HG03108 (cell line): ENCODE data around the gene MIB2.
A peak's percentile ranks its signal among the peaks of the same experiment; 100 is the strongest.
"Not testable (repeated sequence)": the region's sequence is repeated elsewhere in the genome, so short reads cannot be mapped to it uniquely, and the experiment has no call there.

Experiments used
- ATAC-seq: cut with Tn5 transposase; IDR thresholded peaks from one replicate; pipeline ENCODE4 v1.9.1; 2021; ENCODE audit warnings: moderate library complexity; ENCODE audit not compliant: unreplicated experiment

MIB2 gene

DNA sequence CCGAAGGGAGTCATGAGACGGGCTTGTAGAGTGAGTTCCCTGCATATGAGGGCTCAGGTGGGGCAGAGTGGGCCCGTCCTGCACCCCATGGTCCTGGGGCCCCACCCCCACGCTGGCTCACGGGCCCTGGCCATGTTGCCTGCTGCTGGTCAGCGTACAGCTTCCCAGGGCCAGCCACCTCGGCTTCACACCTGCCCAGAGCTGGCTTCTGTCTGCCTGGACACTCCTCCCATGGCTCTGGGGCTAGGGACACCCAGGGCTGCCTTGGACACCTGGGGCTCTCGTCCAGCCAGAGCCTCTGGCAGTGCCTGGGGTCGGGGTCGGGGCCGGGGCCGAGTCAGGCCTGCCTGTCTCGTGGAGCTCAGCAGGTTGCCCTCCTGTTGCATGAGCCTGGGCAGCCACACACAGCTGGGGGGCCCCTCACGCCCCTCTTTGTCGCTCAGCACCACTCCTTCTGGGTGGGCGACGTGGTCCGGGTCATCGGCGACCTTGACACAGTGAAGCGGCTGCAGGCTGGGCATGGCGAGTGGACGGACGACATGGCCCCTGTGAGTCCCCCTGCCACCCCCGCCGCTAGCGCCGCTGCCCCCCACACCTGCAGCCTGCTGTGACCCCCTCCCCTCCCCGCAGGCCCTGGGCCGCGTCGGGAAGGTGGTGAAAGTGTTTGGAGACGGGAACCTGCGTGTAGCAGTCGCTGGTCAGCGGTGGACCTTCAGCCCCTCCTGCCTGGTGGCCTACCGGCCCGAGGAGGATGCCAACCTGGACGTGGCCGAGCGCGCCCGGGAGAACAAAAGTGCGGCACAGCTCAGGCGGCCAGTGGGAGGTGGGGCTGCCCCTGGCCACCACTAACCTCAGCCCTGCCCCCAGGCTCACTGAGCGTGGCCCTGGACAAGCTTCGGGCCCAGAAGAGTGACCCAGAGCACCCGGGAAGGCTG lies 11.2 kb downstream of the MIB2 start:
- ATAC-seq, result no peak

DNA sequence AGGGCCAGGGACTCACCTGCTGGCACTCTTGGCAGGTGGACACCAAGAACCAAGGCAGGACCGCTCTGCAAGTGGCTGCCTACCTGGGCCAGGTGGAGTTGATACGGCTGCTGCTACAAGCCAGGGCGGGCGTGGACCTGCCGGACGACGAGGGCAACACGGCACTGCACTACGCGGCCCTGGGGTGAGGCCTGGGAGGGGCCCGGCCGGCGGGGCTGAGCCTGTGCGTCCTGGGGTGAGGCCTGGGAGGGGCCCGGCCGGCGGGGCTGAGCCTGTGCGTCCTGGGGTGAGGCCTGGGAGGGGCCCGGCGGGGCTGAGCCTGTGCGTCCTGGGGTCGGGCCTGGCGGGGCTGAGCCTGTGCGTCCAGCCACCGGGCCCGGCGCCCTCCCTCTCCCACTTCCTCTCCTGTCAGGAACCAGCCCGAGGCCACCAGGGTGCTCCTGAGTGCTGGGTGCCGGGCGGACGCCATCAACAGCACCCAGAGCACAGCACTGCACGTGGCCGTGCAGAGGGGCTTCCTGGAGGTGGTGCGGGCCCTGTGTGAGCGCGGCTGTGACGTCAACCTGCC lies 12.0 kb downstream of the MIB2 start:
- ATAC-seq, result no peak

GRCh38 chr1:1627829-1628753 lies 12.8 kb downstream of the MIB2 start:
- no peak for ATAC-seq

DNA sequence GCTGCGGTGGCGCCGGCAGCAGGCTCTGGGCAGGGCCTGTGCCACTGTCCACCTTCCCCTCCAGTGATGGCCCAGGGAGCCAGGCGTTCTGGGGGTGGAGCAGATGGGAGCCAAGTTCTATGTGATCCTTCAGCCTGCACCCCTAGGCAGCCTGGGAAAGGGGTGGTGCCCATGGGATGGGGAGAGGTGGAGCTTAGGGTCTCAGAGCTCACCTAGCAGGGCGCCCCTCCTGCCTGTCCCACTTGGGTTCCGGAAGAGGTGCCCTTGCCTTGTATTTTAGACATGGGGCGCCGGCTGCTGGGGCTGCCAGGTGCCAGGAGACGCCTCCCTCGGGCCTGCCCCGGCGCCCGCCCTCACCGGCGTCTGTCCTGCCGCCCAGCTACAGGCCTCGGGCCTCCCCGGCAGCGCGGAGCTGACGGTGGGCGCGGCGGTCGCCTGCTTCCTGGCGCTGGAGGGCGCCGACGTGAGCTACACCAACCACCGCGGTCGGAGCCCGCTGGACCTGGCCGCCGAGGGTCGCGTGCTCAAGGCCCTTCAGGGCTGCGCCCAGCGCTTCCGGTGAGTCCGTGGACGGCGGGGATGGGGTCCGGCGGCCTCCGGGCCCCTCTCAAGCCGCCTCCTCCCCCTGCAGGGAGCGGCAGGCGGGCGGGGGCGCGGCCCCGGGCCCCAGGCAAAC lies 13.6 kb downstream of the MIB2 start:
- ATAC-seq, result no peak

GRCh38 chr1:1629430-1630190 lies 14.3 kb downstream of the MIB2 start:
- ATAC-seq, result no peak

DNA sequence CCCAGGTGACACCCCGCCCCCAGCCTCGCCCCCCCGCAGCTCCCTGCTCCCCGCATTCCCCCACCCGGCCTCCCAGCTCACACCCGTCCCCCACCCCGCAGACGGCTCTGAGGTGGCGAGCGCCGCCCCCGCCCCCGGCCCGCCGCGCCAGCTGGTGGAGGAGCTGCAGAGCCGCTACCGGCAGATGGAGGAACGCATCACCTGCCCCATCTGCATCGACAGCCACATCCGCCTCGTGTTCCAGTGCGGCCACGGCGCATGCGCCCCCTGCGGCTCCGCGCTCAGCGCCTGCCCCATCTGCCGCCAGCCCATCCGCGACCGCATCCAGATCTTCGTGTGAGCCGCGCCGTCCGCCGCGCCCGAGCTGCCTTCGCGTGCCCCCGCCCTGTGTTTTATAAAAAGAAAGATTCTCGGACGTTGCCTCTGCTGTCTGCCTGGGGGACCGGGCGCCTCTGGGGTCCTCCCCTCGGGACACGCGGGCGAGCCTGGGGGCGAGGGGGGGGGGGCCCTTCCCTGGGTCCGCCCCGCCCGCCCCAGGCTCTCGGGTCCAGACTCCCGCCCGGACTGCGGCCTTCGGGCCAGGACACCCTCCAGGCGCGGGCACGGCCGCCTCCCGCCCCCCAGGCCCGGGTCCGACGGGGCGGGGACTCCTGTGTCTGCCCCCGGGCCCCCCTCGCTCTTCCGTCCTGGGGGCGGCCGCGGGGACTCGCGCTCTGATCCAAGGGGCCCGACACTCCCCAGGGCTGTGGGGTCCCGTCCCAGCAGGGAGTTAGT lies 15.1 kb downstream of the MIB2 start:
- peak; percentile 53 for ATAC-seq

DNA sequence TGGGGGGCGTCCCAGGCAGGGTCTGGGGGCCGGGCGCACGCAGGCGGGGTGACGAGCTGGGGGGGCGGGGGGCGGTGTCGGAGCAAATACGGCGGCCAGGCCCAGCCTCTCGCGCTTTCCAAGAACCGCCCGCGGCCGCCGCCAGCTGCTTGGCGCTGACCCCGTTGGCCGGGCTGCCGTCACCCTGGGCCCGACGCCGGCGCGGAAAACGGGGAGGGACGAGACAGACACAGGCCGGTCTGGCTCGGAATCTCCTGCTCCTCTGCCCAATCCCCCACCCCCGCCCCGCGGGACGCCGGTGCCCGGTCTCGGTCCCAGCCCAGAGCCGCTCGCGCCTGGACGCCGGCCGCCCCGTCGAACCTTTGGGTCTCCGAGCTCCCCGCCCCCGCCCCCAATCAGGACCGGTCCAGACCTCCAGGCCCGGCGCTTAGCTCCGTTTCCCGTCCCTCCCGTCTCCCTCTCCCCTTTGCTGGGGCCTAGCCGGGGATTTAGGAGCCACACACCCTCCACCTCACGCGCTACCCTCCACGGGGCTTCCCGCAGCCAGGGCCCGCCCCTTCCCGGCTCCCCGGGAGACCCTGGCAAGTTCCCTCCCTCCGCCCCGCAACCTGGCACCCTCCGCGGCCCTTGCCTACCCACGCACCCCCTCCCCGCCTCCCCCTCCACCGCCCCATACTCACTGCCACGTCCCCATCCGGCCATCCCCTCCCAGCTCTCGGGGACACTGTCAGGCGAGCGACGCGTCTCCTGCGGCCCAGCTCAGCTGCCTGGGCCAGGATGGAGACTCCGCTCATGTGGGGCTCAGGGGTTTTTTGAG lies 15.9 kb downstream of the MIB2 start:
- ATAC-seq, result no peak

DNA sequence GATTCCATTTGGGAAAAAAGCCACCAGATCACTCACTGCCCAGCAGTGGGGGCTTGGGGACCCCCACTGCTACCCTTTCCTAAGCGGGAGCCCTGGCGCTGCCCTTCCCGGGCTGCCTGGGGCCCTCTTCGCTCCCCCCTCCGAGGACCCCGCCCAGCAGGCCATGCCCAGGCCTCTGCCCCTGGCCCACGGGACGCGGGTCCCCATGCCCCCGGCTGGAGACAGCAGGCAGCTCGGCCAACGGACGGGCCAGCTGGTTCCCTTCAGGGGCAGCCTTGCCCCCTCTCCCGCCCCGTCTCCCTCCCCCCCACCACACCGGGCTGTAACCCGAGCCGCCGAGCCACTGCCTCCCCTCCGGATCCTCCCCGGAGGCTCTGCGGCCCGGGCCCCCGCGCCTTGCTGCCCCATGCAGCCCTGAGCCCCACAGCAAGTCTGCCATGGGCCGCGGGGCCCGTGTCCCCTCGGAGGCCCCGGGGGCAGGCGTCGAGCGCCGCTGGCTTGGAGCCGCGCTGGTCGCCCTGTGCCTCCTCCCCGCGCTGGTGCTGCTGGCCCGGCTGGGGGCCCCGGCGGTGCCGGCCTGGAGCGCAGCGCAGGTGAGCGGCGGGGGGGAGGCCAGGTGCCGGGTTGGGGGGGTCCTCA lies 16.6 kb downstream of the MIB2 start, which contains the start of gene MMP23B:
TSS of gene MMP23B (plus strand) at position 392 of the 639 bp plus-strand sequence. CDS start at position 438, 46 bp downstream.
- ATAC-seq, result no peak

DNA sequence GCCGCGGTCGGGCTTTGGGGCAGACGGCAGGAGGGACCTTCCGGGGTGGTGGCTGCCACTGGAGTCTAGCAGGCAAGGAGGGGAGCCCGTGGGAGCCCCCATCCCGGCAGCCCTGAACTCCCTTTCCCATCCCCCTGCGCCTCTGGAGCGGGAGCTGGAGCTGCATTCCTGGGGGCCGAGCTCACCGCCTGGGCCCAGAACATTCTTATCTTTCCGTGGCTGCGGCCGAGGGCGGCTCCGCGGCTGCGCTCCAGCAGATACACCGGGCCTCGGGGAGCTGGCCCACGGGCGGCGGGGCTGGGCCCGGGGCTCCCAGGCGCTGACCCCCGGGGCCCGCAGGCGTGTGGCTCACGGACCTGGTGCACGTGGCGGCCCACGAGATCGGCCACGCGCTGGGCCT lies 18.1 kb downstream of the MIB2 start:
- ATAC-seq, result not testable (repeated sequence)

DNA sequence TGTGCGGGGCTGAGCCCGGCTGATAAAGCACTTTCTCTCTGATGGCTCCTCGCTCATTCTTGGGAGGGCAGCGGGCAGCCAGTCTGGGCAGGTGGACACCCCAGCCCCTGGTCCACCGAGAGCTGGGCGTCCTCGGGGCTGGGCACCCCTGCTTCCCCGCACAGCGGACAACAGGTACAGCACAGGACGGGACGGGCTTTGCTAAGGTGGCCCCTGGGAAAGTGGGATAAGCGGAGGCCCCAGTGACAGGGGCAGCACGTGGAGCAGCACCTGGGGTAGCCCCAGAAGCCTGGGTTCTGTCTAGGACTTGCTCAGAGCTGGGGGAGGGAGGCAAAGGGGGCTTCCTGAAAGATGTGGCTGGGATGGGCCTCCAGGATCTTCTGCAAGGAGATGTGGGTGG lies 19.3 kb downstream of the MIB2 start:
- ATAC-seq, result not testable (repeated sequence)

GRCh38 chr1:1636621-1637478 lies 21.6 kb downstream of the MIB2 start:
- not testable (repeated sequence) for ATAC-seq

GRCh38 chr1:1637479-1637875 lies 22.2 kb downstream of the MIB2 start:
- ATAC-seq, result not testable (repeated sequence)

- ATAC-seq, result not testable (repeated sequence)
These were observed 23.2 kb downstream of the MIB2 start for GRCh38 chr1:1638528-1638927.

- ATAC-seq, result not testable (repeated sequence)
These were observed 24.1 kb downstream of the MIB2 start for GRCh38 chr1:1639368-1639767.

- not testable (repeated sequence) for ATAC-seq
These were observed 24.8 kb downstream of the MIB2 start for GRCh38 chr1:1640081-1640480.

- not testable (repeated sequence) for ATAC-seq
These were observed 25.6 kb downstream of the MIB2 start for GRCh38 chr1:1640711-1641461.
